Measurements from ENCODE around the gene TCF4.

TCF4 gene

GRCh38 chr18:55546851-55547704, 40.9 kb downstream of the TCF4 start:
- no peak overlapping the region for H3K4ac ChIP-seq (ENCODE audit: low read depth, low read length)
- H2BK5ac ChIP-seq (ENCODE audit: low read depth, low read length, poor library complexity), result no peak overlapping the region
- H3K23ac ChIP-seq (ENCODE audit: low read length), result no peak overlapping the region
- no peak overlapping the region for H3K18ac ChIP-seq (ENCODE audit: low read length)
- H4K91ac ChIP-seq (ENCODE audit: low read depth, low read length), result no peak overlapping the region
- no peaks in the 10 kb centered on the region for H3K9me3 ChIP-seq (ENCODE audit: insufficient read depth, low read depth, low read length)
- H3K14ac ChIP-seq (ENCODE audit: low read length), result no peak overlapping the region
- H2BK120ac ChIP-seq (ENCODE audit: insufficient read depth, low read length, poor library complexity), result no peak overlapping the region
- no peak overlapping the region for H2BK12ac ChIP-seq (ENCODE audit: low read length)
- H3K4me1 ChIP-seq (ENCODE audit: control insufficient read depth in 1 of 2, insufficient read depth in 2 of 2, low read length in 2 of 2), result peaks cover 0 to 10% of the 10 kb centered on the region in 2 experiments
- no peak overlapping the region for H2AFZ ChIP-seq (ENCODE audit: insufficient read depth, low read length, poor library complexity)
- no peak overlapping the region for H2AK5ac ChIP-seq (ENCODE audit: low read length)
- H4K12ac ChIP-seq (ENCODE audit: low read depth, low read length), result no peak overlapping the region
- H3K36me3 ChIP-seq (ENCODE audit: control insufficient read depth in 1 of 2, insufficient read depth in 2 of 2, low read length in 2 of 2), result peaks cover 8 to 9% of the 10 kb centered on the region in 2 experiments
- H4K8ac ChIP-seq (ENCODE audit: low read depth, low read length), result no peak overlapping the region
- no peak overlapping the region for H3K9ac ChIP-seq (ENCODE audit: low read length)
- H3K79me1 ChIP-seq (ENCODE audit: low read length), result no peaks in the 10 kb centered on the region
- no peaks in the 10 kb centered on the region for H3K27me3 ChIP-seq (ENCODE audit: insufficient read depth, low read length)
- H3K4me2 ChIP-seq (ENCODE audit: low read length), result no peak overlapping the region
- H3K79me2 ChIP-seq (ENCODE audit: control insufficient read depth, insufficient read depth, low read length, poor library complexity), result peaks cover 5% of the 10 kb centered on the region
- no peak for DNase-seq
- no peak overlapping the region for H3K4me3 ChIP-seq (ENCODE audit: low read depth, low read length)
- H3K27ac ChIP-seq (ENCODE audit: low read depth, low read length), result no peak overlapping the region
- WGBS (ENCODE audit: extremely low coverage, insufficient coverage, insufficient read length), result no CpG with 5 or more reads among the region's 5 CpGs

GRCh38 chr18:55544014-55544413, 44.0 kb downstream of the TCF4 start:
- Histone ChIP-seq H2AFZ (ENCODE audit: insufficient read depth, low read length, poor library complexity) (no peak overlapping the region), H2BK5ac (ENCODE audit: low read depth, low read length, poor library complexity) (no peak overlapping the region), H3K4me3 (ENCODE audit: low read depth, low read length) (no peak overlapping the region), H3K4me1 (ENCODE audit: control insufficient read depth in 1 of 2, insufficient read depth in 2 of 2, low read length in 2 of 2) (peaks cover 0 to 4% of the 10 kb centered on the region in 2 experiments), H3K9ac (ENCODE audit: low read length) (no peak overlapping the region), H3K27me3 (ENCODE audit: insufficient read depth, low read length) (no peaks in the 10 kb centered on the region), H3K4ac (ENCODE audit: low read depth, low read length) (no peak overlapping the region), H3K18ac (ENCODE audit: low read length) (no peak overlapping the region), H3K14ac (ENCODE audit: low read length) (no peak overlapping the region), H3K79me1 (ENCODE audit: low read length) (no peaks in the 10 kb centered on the region), H4K12ac (ENCODE audit: low read depth, low read length) (no peak overlapping the region), H4K91ac (ENCODE audit: low read depth, low read length) (no peak overlapping the region), H3K36me3 (ENCODE audit: control insufficient read depth in 1 of 2, insufficient read depth in 2 of 2, low read length in 2 of 2) (peaks cover 2 to 3% of the 10 kb centered on the region in 2 experiments), H3K79me2 (ENCODE audit: control insufficient read depth, insufficient read depth, low read length, poor library complexity) (peaks cover 2% of the 10 kb centered on the region), H2BK120ac (ENCODE audit: insufficient read depth, low read length, poor library complexity) (no peak overlapping the region), H2BK12ac (ENCODE audit: low read length) (no peak overlapping the region), H2AK5ac (ENCODE audit: low read length) (no peak overlapping the region), H3K27ac (ENCODE audit: low read depth, low read length) (no peak overlapping the region), H3K23ac (ENCODE audit: low read length) (no peak overlapping the region), H3K9me3 (ENCODE audit: insufficient read depth, low read depth, low read length) (no peaks in the 10 kb centered on the region), H4K8ac (ENCODE audit: low read depth, low read length) (no peak overlapping the region), H3K4me2 (ENCODE audit: low read length) (no peak overlapping the region)
- WGBS (ENCODE audit: extremely low coverage, insufficient coverage, insufficient read length), result no CpG with 5 or more reads among the region's 1 CpG
- DNase-seq, result no peak

- Histone ChIP-seq H2BK12ac (ENCODE audit: low read length) (no peak overlapping the region), H4K8ac (ENCODE audit: low read depth, low read length) (no peak overlapping the region), H3K27me3 (ENCODE audit: insufficient read depth, low read length) (no peaks in the 10 kb centered on the region), H2BK120ac (ENCODE audit: insufficient read depth, low read length, poor library complexity) (no peak overlapping the region), H3K27ac (ENCODE audit: low read depth, low read length) (no peak overlapping the region), H3K9ac (ENCODE audit: low read length) (no peak overlapping the region), H3K79me2 (ENCODE audit: control insufficient read depth, insufficient read depth, low read length, poor library complexity) (peaks cover 2% of the 10 kb centered on the region), H3K36me3 (ENCODE audit: control insufficient read depth in 1 of 2, insufficient read depth in 2 of 2, low read length in 2 of 2) (peaks cover 0 to 3% of the 10 kb centered on the region in 2 experiments), H2BK5ac (ENCODE audit: low read depth, low read length, poor library complexity) (no peak overlapping the region), H3K4ac (ENCODE audit: low read depth, low read length) (no peak overlapping the region), H4K91ac (ENCODE audit: low read depth, low read length) (no peak overlapping the region), H3K14ac (ENCODE audit: low read length) (no peak overlapping the region), H4K12ac (ENCODE audit: low read depth, low read length) (no peak overlapping the region), H3K79me1 (ENCODE audit: low read length) (no peaks in the 10 kb centered on the region), H3K23ac (ENCODE audit: low read length) (no peak overlapping the region), H3K4me3 (ENCODE audit: low read depth, low read length) (no peak overlapping the region), H3K9me3 (ENCODE audit: insufficient read depth, low read depth, low read length) (no peaks in the 10 kb centered on the region), H3K18ac (ENCODE audit: low read length) (no peak overlapping the region), H2AK5ac (ENCODE audit: low read length) (no peak overlapping the region), H3K4me1 (ENCODE audit: control insufficient read depth in 1 of 2, insufficient read depth in 2 of 2, low read length in 2 of 2) (no peaks in the 10 kb centered on the region), H3K4me2 (ENCODE audit: low read length) (no peak overlapping the region), H2AFZ (ENCODE audit: insufficient read depth, low read length, poor library complexity) (no peak overlapping the region)
- no peak for DNase-seq
- WGBS (ENCODE audit: extremely low coverage, insufficient coverage, insufficient read length), result no CpG with 5 or more reads among the region's 2 CpGs
Measured at GRCh38 chr18:55543130-55543704, 44.8 kb downstream of the TCF4 start.

GRCh38 chr18:55541571-55541970, 46.4 kb downstream of the TCF4 start:
- H3K4me1 ChIP-seq (ENCODE audit: control insufficient read depth in 1 of 2, insufficient read depth in 2 of 2, low read length in 2 of 2), result no peaks in the 10 kb centered on the region
- H4K91ac ChIP-seq (ENCODE audit: low read depth, low read length), result no peak overlapping the region
- peaks cover 0 to 3% of the 10 kb centered on the region in 2 experiments for H3K36me3 ChIP-seq (ENCODE audit: control insufficient read depth in 1 of 2, insufficient read depth in 2 of 2, low read length in 2 of 2)
- H2BK120ac ChIP-seq (ENCODE audit: insufficient read depth, low read length, poor library complexity), result no peak overlapping the region
- H2BK5ac ChIP-seq (ENCODE audit: low read depth, low read length, poor library complexity), result no peak overlapping the region
- no peak for DNase-seq
- H3K9me3 ChIP-seq (ENCODE audit: insufficient read depth, low read depth, low read length), result no peaks in the 10 kb centered on the region
- no peak overlapping the region for H3K14ac ChIP-seq (ENCODE audit: low read length)
- no peak overlapping the region for H3K4me3 ChIP-seq (ENCODE audit: low read depth, low read length)
- H3K4me2 ChIP-seq (ENCODE audit: low read length), result no peak overlapping the region
- H3K79me1 ChIP-seq (ENCODE audit: low read length), result no peaks in the 10 kb centered on the region
- H3K79me2 ChIP-seq (ENCODE audit: control insufficient read depth, insufficient read depth, low read length, poor library complexity), result peaks cover 2% of the 10 kb centered on the region
- H3K9ac ChIP-seq (ENCODE audit: low read length), result no peak overlapping the region
- no peak overlapping the region for H3K27ac ChIP-seq (ENCODE audit: low read depth, low read length)
- no peak overlapping the region for H3K23ac ChIP-seq (ENCODE audit: low read length)
- no peak overlapping the region for H2AK5ac ChIP-seq (ENCODE audit: low read length)
- H4K12ac ChIP-seq (ENCODE audit: low read depth, low read length), result no peak overlapping the region
- no peak overlapping the region for H4K8ac ChIP-seq (ENCODE audit: low read depth, low read length)
- H2BK12ac ChIP-seq (ENCODE audit: low read length), result no peak overlapping the region
- H3K18ac ChIP-seq (ENCODE audit: low read length), result no peak overlapping the region
- WGBS (ENCODE audit: extremely low coverage, insufficient coverage, insufficient read length), result no CpG with 5 or more reads among the region's 2 CpGs
- H2AFZ ChIP-seq (ENCODE audit: insufficient read depth, low read length, poor library complexity), result no peak overlapping the region
- H3K27me3 ChIP-seq (ENCODE audit: insufficient read depth, low read length), result no peaks in the 10 kb centered on the region
- no peak overlapping the region for H3K4ac ChIP-seq (ENCODE audit: low read depth, low read length)

All from trophoblast cell (in vitro differentiated cells and primary cell).